Endothelial cell of umbilical vein (primary cell): ENCODE data around the gene OAF.

Experiments used
- CTCF ChIP-seq, 2 donors: IDR thresholded peaks; 1 replicate in 1 of 2; 2 replicates in 1 of 2; pipeline ENCODE4 v1.5.1; 2011; ENCODE audit warnings: low read length in 2 of 2, mild to moderate bottlenecking in 2 of 2, moderate library complexity in 2 of 2, control low read depth in 1 of 2, inconsistent platforms in 1 of 2, low read depth in 1 of 2; ENCODE audit not compliant: insufficient read depth in 1 of 2; ENCODE audit errors: extremely low read depth in 1 of 2
- FOS ChIP-seq: IDR thresholded peaks from 2 replicates; pipeline ENCODE4 v1.6.1; 2011; ENCODE audit warnings: mild to moderate bottlenecking, low read length, moderate library complexity, borderline replicate concordance; ENCODE audit not compliant: insufficient read depth
- GATA2 ChIP-seq: IDR thresholded peaks from 2 replicates; pipeline ENCODE4 v1.7.0; 2011; ENCODE audit warnings: low read depth, mild to moderate bottlenecking, moderate library complexity, mixed read lengths, low read length; ENCODE audit not compliant: insufficient read length, insufficient read depth
- MYC ChIP-seq: IDR thresholded peaks from one replicate; pipeline ENCODE4 v1.6.1; 2011; ENCODE audit warnings: mild to moderate bottlenecking, low read depth, low read length
- POLR2AphosphoS5 ChIP-seq: IDR thresholded peaks from 2 replicates; pipeline ENCODE4 v1.6.1; 2012; ENCODE audit warnings: low read depth, mild to moderate bottlenecking, control low read depth, low read length, moderate library complexity; ENCODE audit not compliant: insufficient read depth

GRCh38 chr11:120273432-120273831, 62.6 kb downstream of the OAF start:
- TF ChIP-seq CTCF (IDR thresholded peaks at IDR 0.05; ENCODE audit: extremely low read depth in 1 of 2, insufficient read depth in 1 of 2, low read depth in 1 of 2, low read length in 2 of 2) = no peak
- TF ChIP-seq POLR2AphosphoS5 = no peak
- no peak for TF ChIP-seq GATA2
- no peak for TF ChIP-seq FOS
- TF ChIP-seq MYC = no peak
